Stimulated activated CD8-positive, alpha-beta memory T cell treated with anti-CD3 and anti-CD28 coated beads, Interleukin-12 subunit alpha, Interleukin-12 subunit beta, amount 100 ng/mL, for 4 hours (primary cell): Measurements from ENCODE around the gene CLEC2B.

Experiments used
- DNase-seq: peaks from one replicate; pipeline ENCODE4 v3.0.0-alpha.2; 2020; ENCODE audit warnings: low read depth

The CLEC2B gene

GRCh38 chr12:9808504-9808903 is 60.6 kb downstream of the CLEC2B start:
- no peak for DNase-seq

DNA sequence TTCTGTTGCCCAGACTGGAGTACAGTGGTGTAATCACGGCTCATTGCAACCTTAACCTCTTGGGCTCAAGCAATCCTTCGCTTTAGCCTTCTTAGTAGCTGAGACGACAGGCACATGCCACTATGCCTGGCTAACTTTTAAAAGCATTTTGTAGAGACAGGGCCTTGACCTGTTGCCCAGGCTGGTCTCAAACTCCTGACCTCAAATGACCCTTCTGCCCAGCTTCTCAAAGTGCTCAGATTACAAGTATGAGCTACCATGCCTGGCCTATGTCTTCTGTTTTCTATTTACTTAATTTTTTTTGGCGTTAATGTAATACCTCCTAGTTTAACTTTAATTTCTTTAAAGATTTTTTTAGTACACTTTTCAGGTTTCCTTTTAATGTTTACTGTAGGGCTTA is 62.4 kb downstream of the CLEC2B start:
- DNase-seq: no peak

DNA sequence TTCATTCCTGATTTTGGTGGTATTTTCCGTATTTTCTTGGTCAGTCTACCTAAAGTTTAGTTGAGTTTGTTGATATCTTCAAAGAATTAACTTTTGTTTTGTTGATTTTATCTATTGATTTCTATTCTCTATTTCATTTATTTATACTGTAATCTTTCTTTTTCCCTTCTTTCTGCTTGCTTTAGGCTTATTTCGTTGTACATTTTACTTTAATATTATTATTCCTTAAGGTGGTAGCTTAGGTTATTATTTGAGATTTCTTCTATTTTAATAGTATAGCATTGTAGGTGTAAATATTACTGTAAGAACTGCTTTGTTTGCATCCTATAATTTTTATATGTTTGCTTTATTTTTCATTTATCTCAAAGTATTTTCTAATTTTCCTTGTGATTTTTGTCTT is 63.3 kb downstream of the CLEC2B start:
- DNase-seq: no peak
